CD4-positive, alpha-beta T cell (primary cell): Measurements from ENCODE around the gene TRDMT1. TPM values are rescaled to one million over a fixed set of nuclear protein-coding genes. Genes with fewer than 3 reads are reported as not detected.
"Not testable (repeated sequence)": the region's sequence is repeated elsewhere in the genome, so short reads cannot be mapped to it uniquely, and the experiment has no call there.

Source experiments
- ATAC-seq: fragments of 200-7000 bp; cut with Tn5 transposase; one replicate; pipeline ENCODE4 v1.10.0; 2022; ENCODE audit warnings: mild to moderate bottlenecking; ENCODE audit not compliant: poor library complexity
- CTCF ChIA-PET: fragments of 350-600 bp; sonication (Branson Sonifier 250); formaldehyde crosslinking; loops from one replicate; lab custom pipeline; 2021; ENCODE audit warnings: antibody characterized with exemption, inconsistent platforms; lab: Charles Lee
- POLR2A ChIA-PET: fragments of 350-600 bp; sonication (Branson Sonifier 250); formaldehyde crosslinking; loops from one replicate; lab custom pipeline; 2021; ENCODE audit warnings: antibody characterized with exemption, inconsistent platforms; lab: Charles Lee
- DNase-seq, 14 experiments: peaks; one replicate each; pipeline ENCODE4 v3.0.0-alpha.2; 2013 to 2020; ENCODE audit warnings: mixed read lengths in 2 of 14
- H3K27ac ChIP-seq, 2 donors: one replicate each; pipeline versions ENCODE4 v1.5.1 to v1.7.0; 2013; ENCODE audit warnings: low read length in 2 of 2, low read depth in 1 of 2, mild to moderate bottlenecking in 1 of 2
- H3K27me3 ChIP-seq, 2 experiments: 1 replicate in 1 of 2; 2 replicates in 1 of 2; pipeline versions ENCODE4 v1.6.1 to v1.7.0; 2013; ENCODE audit warnings: low read length in 2 of 2, control low read depth in 1 of 2, mild to moderate bottlenecking in 1 of 2, moderate library complexity in 1 of 2; ENCODE audit not compliant: insufficient read depth in 2 of 2, control insufficient read depth in 1 of 2
- H3K36me3 ChIP-seq: one replicate; pipeline ENCODE4 v1.6.1; 2013; ENCODE audit warnings: low read length, control low read depth; ENCODE audit not compliant: insufficient read depth
- H3K4me1 ChIP-seq: one replicate; pipeline ENCODE4 v1.6.1; 2013; ENCODE audit warnings: low read length, control low read depth; ENCODE audit not compliant: insufficient read depth
- H3K4me3 ChIP-seq: one replicate; pipeline ENCODE4 v1.5.1; 2013; ENCODE audit warnings: mild to moderate bottlenecking, low read length, moderate library complexity
- H3K9me3 ChIP-seq, 2 experiments: 1 replicate in 1 of 2; 2 replicates in 1 of 2; pipeline versions ENCODE4 v1.6.1 to v1.7.0; 2013; ENCODE audit warnings: low read length in 2 of 2, mild to moderate bottlenecking in 2 of 2, control low read depth in 1 of 2, moderate library complexity in 1 of 2; ENCODE audit not compliant: control insufficient read depth in 1 of 2, insufficient read depth in 1 of 2
- H3K27ac Mint-ChIP-seq: one replicate; pipeline ENCODE4 v1.8.0; 2020; ENCODE audit warnings: mixed read lengths
- H3K27me3 Mint-ChIP-seq: one replicate; pipeline ENCODE4 v1.8.0; 2021; ENCODE audit warnings: mixed read lengths
- H3K36me3 Mint-ChIP-seq: one replicate; pipeline ENCODE4 v1.8.0; 2021; ENCODE audit warnings: low read depth, mixed read lengths
- H3K4me1 Mint-ChIP-seq: one replicate; pipeline ENCODE4 v1.8.0; 2021; ENCODE audit warnings: low read depth, mixed read lengths
- H3K4me3 Mint-ChIP-seq: one replicate; pipeline ENCODE4 v1.8.0; 2020; ENCODE audit warnings: mild to moderate bottlenecking, mixed read lengths
- H3K9me3 Mint-ChIP-seq: one replicate; pipeline ENCODE4 v1.8.0; 2020; ENCODE audit warnings: mixed read lengths
- CTCF ChIP-seq: fragments of 200-600 bp; IDR thresholded peaks from one replicate; pipeline ENCODE4 v1.8.0; 2022; ENCODE audit warnings: antibody characterized with exemption, mild to moderate bottlenecking
- intact Hi-C, 2 experiments: fragments of 100-400 bp; cut with DNase I in 1 of 2; cut with micrococcal nuclease in 1 of 2; formaldehyde crosslinking; loops; one replicate each; pipeline versions ENCODE4 v1.15.1 to v1.9.0; 2023 to 2025; cut with DNase I, micrococcal nuclease
- total RNA-seq, 174 experiments: library from RNA in 2 of 174; stranded (reverse) in 2 of 174; gene quantifications; one replicate each; pipeline ENCODE4 v1.2.3 and lab custom pipeline; 2021 to 2026

Gene TRDMT1
- total RNA-seq, 2 experiments from 2014 or later, result 20.3 to 21.3 TPM

- H3K4me3 ChIP-seq, result no peak overlapping the region
- ChIA-PET POLR2A (no interaction called here), CTCF (no interaction called here)
- no peak overlapping the region for H3K4me3 Mint-ChIP-seq
- no peak overlapping the region for H3K27ac ChIP-seq
- H3K36me3 Mint-ChIP-seq, result peaks cover 66% of the 10 kb centered on the region
- peaks cover 5% of the 10 kb centered on the region for H3K4me1 ChIP-seq
- DNase-seq (no peak), ATAC-seq (no peak)
- no peaks in the 10 kb centered on the region for H3K27me3 ChIP-seq
- H3K4me1 Mint-ChIP-seq, result peaks cover 9% of the 10 kb centered on the region
- TF ChIP-seq CTCF, result no peak
- H3K27me3 Mint-ChIP-seq, result no peaks in the 10 kb centered on the region
- H3K9me3 ChIP-seq, result no peaks in the 10 kb centered on the region
- intact Hi-C loops, result no loop called here
- H3K36me3 ChIP-seq, result peaks cover 10% of the 10 kb centered on the region
- H3K9me3 Mint-ChIP-seq, result no peaks in the 10 kb centered on the region
- H3K27ac Mint-ChIP-seq, result no peak overlapping the region
These were observed 81.6 kb downstream of the TRDMT1 start for GRCh38 chr10:17119845-17120244.

DNA sequence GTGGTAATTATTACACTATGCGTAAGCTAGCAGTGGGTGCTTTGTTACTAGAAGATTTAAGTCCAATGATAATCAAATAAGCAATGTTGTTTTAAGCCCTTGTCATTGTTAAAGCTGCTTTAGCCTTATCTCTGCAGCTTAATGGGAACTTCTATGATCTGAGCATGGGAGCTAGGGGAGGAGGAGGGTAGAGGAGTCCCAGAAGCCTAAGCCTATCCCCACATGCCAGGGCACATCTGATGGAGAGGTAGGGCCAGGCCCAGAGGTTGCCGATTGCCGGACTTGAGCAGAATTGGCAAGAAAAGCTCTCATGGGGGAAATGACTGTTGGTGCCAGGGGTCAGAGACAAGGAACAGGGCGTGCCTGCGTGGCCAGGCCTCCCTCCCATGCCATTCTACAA, 85.3 kb downstream of the TRDMT1 start:
- Mint-ChIP-seq H3K27me3 (no peaks in the 10 kb centered on the region), H3K4me1 (peaks cover 16% of the 10 kb centered on the region), H3K9me3 (no peaks in the 10 kb centered on the region), H3K4me3 (no peak overlapping the region), H3K36me3 (peaks cover 53% of the 10 kb centered on the region), H3K27ac (no peak overlapping the region)
- H3K27ac ChIP-seq, result no peak overlapping the region
- DNase-seq (no peak), ATAC-seq (no peak)
- no peak overlapping the region for H3K4me3 ChIP-seq
- H3K36me3 ChIP-seq, result peaks cover 2% of the 10 kb centered on the region
- ChIA-PET CTCF (no interaction called here), POLR2A (no interaction called here)
- H3K27me3 ChIP-seq, result no peaks in the 10 kb centered on the region
- intact Hi-C loops, result no loop called here
- no peak for TF ChIP-seq CTCF
- no peaks in the 10 kb centered on the region for H3K9me3 ChIP-seq
- H3K4me1 ChIP-seq, result peaks cover 5% of the 10 kb centered on the region

GRCh38 chr10:17115683-17116082, 85.8 kb downstream of the TRDMT1 start:
- Mint-ChIP-seq H3K9me3 (no peaks in the 10 kb centered on the region), H3K27ac (no peak overlapping the region), H3K36me3 (peaks cover 50% of the 10 kb centered on the region), H3K4me3 (no peak overlapping the region), H3K27me3 (no peaks in the 10 kb centered on the region), H3K4me1 (peaks cover 16% of the 10 kb centered on the region)
- CTCF ChIA-PET, result no interaction called here
- POLR2A ChIA-PET, result no interaction called here
- Histone ChIP-seq H3K9me3 (no peaks in the 10 kb centered on the region), H3K27me3 (no peaks in the 10 kb centered on the region), H3K4me1 (peaks cover 5% of the 10 kb centered on the region), H3K4me3 (no peak overlapping the region), H3K36me3 (peaks cover 2% of the 10 kb centered on the region), H3K27ac (no peak overlapping the region)
- intact Hi-C loops, result no loop called here
- no peak for DNase-seq
- no peak for TF ChIP-seq CTCF
- ATAC-seq, result no peak

GRCh38 chr10:17114878-17115444, 86.5 kb downstream of the TRDMT1 start:
- H3K9me3 Mint-ChIP-seq, H3K27ac ChIP-seq, CTCF ChIA-PET, H3K27me3 ChIP-seq, H3K36me3 ChIP-seq, H3K27ac Mint-ChIP-seq, H3K4me1 ChIP-seq, H3K9me3 ChIP-seq, H3K27me3 Mint-ChIP-seq, H3K4me3 Mint-ChIP-seq, POLR2A ChIA-PET, H3K4me3 ChIP-seq: not testable (repeated sequence)
- DNase-seq (peak in 3 of 14 experiments; percentile 17 to 24 (median 21)), ATAC-seq (peak; percentile 87)
- intact Hi-C loops, result loop anchor here in 1 of 2 experiments (5.0 kb wide), 1 partner anchor 178 kb away; no protein-coding TSS in a partner anchor
- Mint-ChIP-seq H3K36me3 (peaks cover 47% of the 10 kb centered on the region), H3K4me1 (peaks cover 16% of the 10 kb centered on the region)
